A673 (cell line): ENCODE measurements around the gene ZNF777. TPM values are rescaled to one million over a fixed set of nuclear protein-coding genes. Genes with fewer than 3 reads are reported as not detected.
"Not testable (repeated sequence)": the region's sequence is repeated elsewhere in the genome, so short reads cannot be mapped to it uniquely, and the experiment has no call there.

Source experiments
- BruUV-seq: library from RNA; stranded (reverse); fragments of 400-500 nt; replicated peaks from 2 replicates; lab custom pipeline; 2021; lab: Mats Ljungman, UMichigan
- CTCF ChIA-PET: fragments of 300-600 bp; sonication (Branson Sonifier 250); formaldehyde crosslinking; loops from one replicate; lab custom pipeline; 2022; ENCODE audit warnings: antibody characterized with exemption; lab: Charles Lee
- POLR2A ChIA-PET: fragments of 300-600 bp; sonication (Branson Sonifier 250); formaldehyde crosslinking; loops from one replicate; lab custom pipeline; 2022; ENCODE audit warnings: antibody characterized with exemption; ENCODE audit not compliant: low non-redundant PET; lab: Charles Lee
- DNase-seq: peaks from one replicate; pipeline ENCODE4 v3.0.0-alpha.2; 2015; ENCODE audit warnings: low spot score
- H3K27ac ChIP-seq: fragments of 200-600 bp; sonication (generic); 2 replicates; pipeline ENCODE4 v1.5.1; 2016; ENCODE audit warnings: mixed run types, low read depth, mild to moderate bottlenecking, mixed read lengths, antibody characterized with exemption, low read length; ENCODE audit not compliant: poor library complexity, severe bottlenecking
- H3K27me3 ChIP-seq: fragments of 200-600 bp; sonication (generic); replicated peaks from 2 replicates; pipeline ENCODE4 v1.6.1; 2017; ENCODE audit warnings: mixed run types, low read depth, mild to moderate bottlenecking, mixed read lengths, antibody characterized with exemption, low read length; ENCODE audit not compliant: insufficient read depth, poor library complexity
- H3K36me3 ChIP-seq: fragments of 200-600 bp; sonication (generic); 2 replicates; pipeline ENCODE4 v1.6.1; 2016; ENCODE audit warnings: mixed run types, mild to moderate bottlenecking, mixed read lengths, antibody characterized with exemption, low read length; ENCODE audit not compliant: insufficient read depth, poor library complexity, severe bottlenecking
- H3K4me1 ChIP-seq: fragments of 200-600 bp; sonication (generic); 2 replicates; pipeline ENCODE4 v1.6.1; 2017; ENCODE audit warnings: mixed run types, mild to moderate bottlenecking, mixed read lengths, antibody characterized with exemption, low read length; ENCODE audit not compliant: insufficient read depth, poor library complexity, severe bottlenecking
- H3K4me3 ChIP-seq: fragments of 200-600 bp; sonication (generic); 2 replicates; pipeline ENCODE4 v1.5.1; 2016; ENCODE audit warnings: low read depth, mixed run types, mild to moderate bottlenecking, mixed read lengths, low read length; ENCODE audit not compliant: poor library complexity, severe bottlenecking
- H3K9me3 ChIP-seq: fragments of 200-600 bp; sonication (generic); 2 replicates; pipeline ENCODE4 v1.6.1; 2016; ENCODE audit warnings: mixed run types, low read depth, mild to moderate bottlenecking, mixed read lengths, antibody characterized with exemption, low read length; ENCODE audit not compliant: poor library complexity, severe bottlenecking
- EZH2 ChIP-seq: fragments of 200-600 bp; sonication (generic); IDR thresholded peaks from 2 replicates; pipeline ENCODE4 v1.6.1; 2017; ENCODE audit warnings: borderline replicate concordance, low read depth, mild to moderate bottlenecking, mixed read lengths, antibody characterized with exemption, low read length; ENCODE audit not compliant: poor library complexity, severe bottlenecking
- intact Hi-C: fragments of 100-400 bp; cut with micrococcal nuclease; formaldehyde crosslinking; loops from one replicate; pipeline ENCODE4 v1.10.0; 2022; ENCODE audit not compliant: unreplicated experiment
- total RNA-seq: library from RNA; stranded (reverse); gene quantifications from 2 replicates; pipeline ENCODE4 v1.2.3, GENCODE V29; 2021
- TF ChIP-seq, protein P1 (sequence below): fragments of 300-800, 200-600 bp; sonication (generic); conservative IDR thresholded peaks from 2 replicates; pipeline ENCODE4 v1.5.1; 2017; ENCODE audit warnings: low read depth, mild to moderate bottlenecking, antibody characterized with exemption, low read length, moderate library complexity, mixed read lengths

ZNF777 gene
- total RNA-seq, 1 experiment from 2014 or later: 19.3 TPM

GRCh38 chr7:149496642-149497391 lies 36.0 kb upstream of the ZNF777 start:
- peak; percentile 40 for DNase-seq
- ChIA-PET POLR2A (interaction anchor here (0.5 kb wide), 1 partner anchor 428 kb away, joined by 3 read pairs; no protein-coding TSS in a partner anchor), CTCF (no interaction called here)
- Histone ChIP-seq H3K9me3 (no peaks in the 10 kb centered on the region), H3K4me1 (peaks cover 12% of the 10 kb centered on the region), H3K4me3 (peak overlapping the region; percentile 90), H3K27me3 (peaks cover 24% of the 10 kb centered on the region), H3K27ac (peak overlapping the region; percentile 76), H3K36me3 (peaks cover 19% of the 10 kb centered on the region)
- intact Hi-C loops: loop anchor here (5.0 kb wide), 1 partner anchor 75 kb away; no protein-coding TSS in a partner anchor
- no TSS peak for BruUV-seq
- TF ChIP-seq, protein P1, sequence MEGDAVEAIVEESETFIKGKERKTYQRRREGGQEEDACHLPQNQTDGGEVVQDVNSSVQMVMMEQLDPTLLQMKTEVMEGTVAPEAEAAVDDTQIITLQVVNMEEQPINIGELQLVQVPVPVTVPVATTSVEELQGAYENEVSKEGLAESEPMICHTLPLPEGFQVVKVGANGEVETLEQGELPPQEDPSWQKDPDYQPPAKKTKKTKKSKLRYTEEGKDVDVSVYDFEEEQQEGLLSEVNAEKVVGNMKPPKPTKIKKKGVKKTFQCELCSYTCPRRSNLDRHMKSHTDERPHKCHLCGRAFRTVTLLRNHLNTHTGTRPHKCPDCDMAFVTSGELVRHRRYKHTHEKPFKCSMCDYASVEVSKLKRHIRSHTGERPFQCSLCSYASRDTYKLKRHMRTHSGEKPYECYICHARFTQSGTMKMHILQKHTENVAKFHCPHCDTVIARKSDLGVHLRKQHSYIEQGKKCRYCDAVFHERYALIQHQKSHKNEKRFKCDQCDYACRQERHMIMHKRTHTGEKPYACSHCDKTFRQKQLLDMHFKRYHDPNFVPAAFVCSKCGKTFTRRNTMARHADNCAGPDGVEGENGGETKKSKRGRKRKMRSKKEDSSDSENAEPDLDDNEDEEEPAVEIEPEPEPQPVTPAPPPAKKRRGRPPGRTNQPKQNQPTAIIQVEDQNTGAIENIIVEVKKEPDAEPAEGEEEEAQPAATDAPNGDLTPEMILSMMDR: no peak
- no peak for TF ChIP-seq EZH2

DNA sequence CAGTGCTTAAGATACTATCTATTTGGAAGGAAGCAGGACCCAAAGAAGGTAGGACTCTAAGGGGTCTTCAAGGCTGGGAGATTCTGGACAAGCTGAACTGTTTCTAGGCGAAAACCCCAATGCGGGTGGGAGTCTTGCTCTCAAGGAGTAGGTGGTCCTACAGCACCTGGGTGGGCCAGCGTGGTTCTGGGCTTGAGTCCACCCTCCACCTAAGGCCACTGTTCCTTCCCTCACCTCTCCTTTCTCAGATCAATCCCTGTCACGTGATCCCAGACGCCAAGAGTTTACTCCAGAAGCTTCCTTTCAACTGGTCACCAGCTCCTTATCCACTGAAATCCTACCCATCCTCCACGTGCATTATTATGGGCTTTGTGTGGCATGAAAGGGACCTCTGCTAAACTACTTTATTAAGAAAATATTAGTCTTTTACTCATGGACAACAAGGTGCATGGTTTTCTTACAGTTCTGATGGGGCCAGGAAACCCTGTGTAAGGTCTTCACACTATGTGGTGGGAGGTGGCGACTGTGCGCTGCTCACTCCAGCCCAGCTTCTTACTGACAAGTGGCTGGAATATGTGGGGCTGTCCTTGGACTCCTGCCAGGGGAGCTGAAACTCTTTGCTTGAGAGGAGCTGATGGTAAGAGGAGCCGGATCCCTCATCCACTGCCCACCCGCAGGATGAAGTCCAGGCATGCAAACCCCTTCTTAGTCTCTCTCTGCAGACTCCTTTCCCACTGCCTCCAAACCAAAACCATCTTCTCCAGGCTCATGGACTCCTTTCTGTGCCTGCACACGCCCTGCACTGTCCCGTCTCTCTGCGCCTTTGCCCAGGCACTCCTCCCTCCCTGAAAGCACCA lies 35.2 kb upstream of the ZNF777 start:
- peak overlapping the region; percentile 90 for H3K4me3 ChIP-seq
- TSS peak; percentile 31 for BruUV-seq
- H3K9me3 ChIP-seq: no peaks in the 10 kb centered on the region
- ChIA-PET CTCF (no interaction called here), POLR2A (interaction anchor here (0.5 kb wide), 1 partner anchor 428 kb away, joined by 3 read pairs; no protein-coding TSS in a partner anchor)
- TF ChIP-seq EZH2: no peak
- TF ChIP-seq, protein P1: no peak
- peak; percentile 72 for DNase-seq
- peaks cover 22% of the 10 kb centered on the region for H3K27me3 ChIP-seq
- H3K27ac ChIP-seq: no peak overlapping the region
- intact Hi-C loops: loop anchor here (5.0 kb wide), 1 partner anchor 74 kb away; no protein-coding TSS in a partner anchor
- peaks cover 25% of the 10 kb centered on the region for H3K36me3 ChIP-seq
- peaks cover 12% of the 10 kb centered on the region for H3K4me1 ChIP-seq

GRCh38 chr7:149494738-149495368 lies 34.0 kb upstream of the ZNF777 start:
- Histone ChIP-seq H3K4me3 (no peak overlapping the region), H3K36me3 (peaks cover 33% of the 10 kb centered on the region), H3K27me3 (peaks cover 19% of the 10 kb centered on the region), H3K27ac (peak overlapping the region; percentile 0), H3K9me3 (no peaks in the 10 kb centered on the region), H3K4me1 (peaks cover 12% of the 10 kb centered on the region)
- DNase-seq: no peak
- POLR2A ChIA-PET: no interaction called here
- intact Hi-C loops: loop anchor here (5.0 kb wide), 1 partner anchor 73 kb away; no protein-coding TSS in a partner anchor
- TF ChIP-seq, protein P1: no peak
- TF ChIP-seq EZH2: no peak
- CTCF ChIA-PET: no interaction called here
- no TSS peak for BruUV-seq

- peaks cover 10% of the 10 kb centered on the region for H3K27me3 ChIP-seq
- peaks cover 38% of the 10 kb centered on the region for H3K36me3 ChIP-seq
- H3K4me1 ChIP-seq: peaks cover 12% of the 10 kb centered on the region
- H3K9me3 ChIP-seq, DNase-seq, BruUV-seq, CTCF ChIA-PET, POLR2A ChIA-PET, H3K27ac ChIP-seq, H3K4me3 ChIP-seq, intact Hi-C loops: not testable (repeated sequence)
These were observed 33.1 kb upstream of the ZNF777 start for GRCh38 chr7:149493975-149494374.
